ENCODE results near the gene NCAPD3.
A peak's percentile ranks its signal among the peaks of the same experiment; 100 is the strongest.

The NCAPD3 gene

GRCh38 chr11:134153147-134153905, 70.4 kb downstream of the NCAPD3 start:
- Mint-ChIP-seq H3K36me3 (peaks cover 34% of the 10 kb centered on the region), H3K27ac (peak overlapping the region; percentile 56), H3K9me3 (no peaks in the 10 kb centered on the region), H3K4me3 (no peak overlapping the region), H3K27me3 (no peaks in the 10 kb centered on the region), H3K4me1 (peaks cover 3% of the 10 kb centered on the region)
- no peak for DNase-seq (ENCODE audit: low spot score in 2 of 2)
- no peak for ATAC-seq (ENCODE audit: low read depth)

GRCh38 chr11:134152696-134153095, 71.1 kb downstream of the NCAPD3 start:
- H3K36me3 Mint-ChIP-seq, result peaks cover 39% of the 10 kb centered on the region
- H3K9me3 Mint-ChIP-seq, result no peaks in the 10 kb centered on the region
- H3K27me3 Mint-ChIP-seq, result no peaks in the 10 kb centered on the region

GRCh38 chr11:134151083-134151747, 72.6 kb downstream of the NCAPD3 start:
- H3K4me1 Mint-ChIP-seq, result peaks cover 3% of the 10 kb centered on the region
- DNase-seq (ENCODE audit: low spot score in 2 of 2) (no peak), ATAC-seq (ENCODE audit: low read depth) (no peak)
- H3K27me3 Mint-ChIP-seq, result no peaks in the 10 kb centered on the region
- peak overlapping the region; percentile 50 for H3K27ac Mint-ChIP-seq
- H3K4me3 Mint-ChIP-seq, result no peak overlapping the region
- H3K9me3 Mint-ChIP-seq, result no peaks in the 10 kb centered on the region
- peaks cover 33% of the 10 kb centered on the region for H3K36me3 Mint-ChIP-seq

More at GRCh38 chr11:134152696-134153095, 71.1 kb downstream of the NCAPD3 start:
- H3K4me3 Mint-ChIP-seq, result no peak overlapping the region
- no peak for DNase-seq (ENCODE audit: low spot score in 2 of 2)
- no peak for ATAC-seq (ENCODE audit: low read depth)
- peaks cover 3% of the 10 kb centered on the region for H3K4me1 Mint-ChIP-seq
- H3K27ac Mint-ChIP-seq, result no peak overlapping the region

GRCh38 chr11:134150195-134150903, 73.4 kb downstream of the NCAPD3 start:
- Mint-ChIP-seq H3K9me3 (no peaks in the 10 kb centered on the region), H3K4me1 (peaks cover 3% of the 10 kb centered on the region), H3K36me3 (peaks cover 27% of the 10 kb centered on the region), H3K27me3 (no peaks in the 10 kb centered on the region), H3K4me3 (no peak overlapping the region), H3K27ac (no peak overlapping the region)
- ATAC-seq (ENCODE audit: low read depth), result no peak
- DNase-seq (ENCODE audit: low spot score in 2 of 2), result no peak

GRCh38 chr11:134149371-134149770, 74.4 kb downstream of the NCAPD3 start:
- ATAC-seq (ENCODE audit: low read depth) (no peak), DNase-seq (ENCODE audit: low spot score in 2 of 2) (no peak)
- Mint-ChIP-seq H3K27ac (no peak overlapping the region), H3K4me1 (peaks cover 3% of the 10 kb centered on the region), H3K4me3 (no peak overlapping the region), H3K9me3 (no peaks in the 10 kb centered on the region), H3K36me3 (peaks cover 29% of the 10 kb centered on the region), H3K27me3 (no peaks in the 10 kb centered on the region)

GRCh38 chr11:134146598-134146997, 77.2 kb downstream of the NCAPD3 start:
- H3K27ac Mint-ChIP-seq, result no peak overlapping the region
- H3K36me3 Mint-ChIP-seq, result peaks cover 30% of the 10 kb centered on the region
- no peaks in the 10 kb centered on the region for H3K27me3 Mint-ChIP-seq
- no peaks in the 10 kb centered on the region for H3K9me3 Mint-ChIP-seq
- no peak for ATAC-seq (ENCODE audit: low read depth)
- peaks cover 3% of the 10 kb centered on the region for H3K4me1 Mint-ChIP-seq
- no peak for DNase-seq (ENCODE audit: low spot score in 2 of 2)
- H3K4me3 Mint-ChIP-seq, result no peak overlapping the region

GRCh38 chr11:134145715-134146114, 78.1 kb downstream of the NCAPD3 start:
- peaks cover 35% of the 10 kb centered on the region for H3K36me3 Mint-ChIP-seq
- H3K27me3 Mint-ChIP-seq, result peaks cover 3% of the 10 kb centered on the region
- no peak overlapping the region for H3K27ac Mint-ChIP-seq

GRCh38 chr11:134144744-134145143, 79.0 kb downstream of the NCAPD3 start:
- no peak overlapping the region for H3K27ac Mint-ChIP-seq
- DNase-seq (ENCODE audit: low spot score in 2 of 2), result no peak
- H3K36me3 Mint-ChIP-seq, result peaks cover 34% of the 10 kb centered on the region
- H3K4me1 Mint-ChIP-seq, result no peaks in the 10 kb centered on the region
- ATAC-seq (ENCODE audit: low read depth), result no peak
- no peaks in the 10 kb centered on the region for H3K9me3 Mint-ChIP-seq
- no peak overlapping the region for H3K4me3 Mint-ChIP-seq
- H3K27me3 Mint-ChIP-seq, result peaks cover 3% of the 10 kb centered on the region

More at GRCh38 chr11:134145715-134146114, 78.1 kb downstream of the NCAPD3 start:
- ATAC-seq (ENCODE audit: low read depth), result no peak
- DNase-seq (ENCODE audit: low spot score in 2 of 2), result no peak
- Mint-ChIP-seq H3K4me1 (no peaks in the 10 kb centered on the region), H3K4me3 (no peak overlapping the region), H3K9me3 (no peaks in the 10 kb centered on the region)

GRCh38 chr11:134143801-134144200, 80.0 kb downstream of the NCAPD3 start:
- Mint-ChIP-seq H3K36me3 (peaks cover 34% of the 10 kb centered on the region), H3K27me3 (peaks cover 3% of the 10 kb centered on the region), H3K4me1 (peaks cover 2% of the 10 kb centered on the region), H3K4me3 (no peak overlapping the region), H3K27ac (no peak overlapping the region), H3K9me3 (no peaks in the 10 kb centered on the region)
- DNase-seq (ENCODE audit: low spot score in 2 of 2) (no peak), ATAC-seq (ENCODE audit: low read depth) (no peak)

GRCh38 chr11:134142536-134142935, 81.2 kb downstream of the NCAPD3 start:
- Mint-ChIP-seq H3K36me3 (peaks cover 28% of the 10 kb centered on the region), H3K9me3 (no peaks in the 10 kb centered on the region), H3K4me3 (no peak overlapping the region), H3K27me3 (peaks cover 3% of the 10 kb centered on the region), H3K4me1 (peaks cover 2% of the 10 kb centered on the region), H3K27ac (no peak overlapping the region)
- DNase-seq (ENCODE audit: low spot score in 2 of 2), result no peak
- ATAC-seq (ENCODE audit: low read depth), result no peak

- H3K4me3 Mint-ChIP-seq, result no peak overlapping the region
- H3K9me3 Mint-ChIP-seq, result no peaks in the 10 kb centered on the region
- peaks cover 2% of the 10 kb centered on the region for H3K4me1 Mint-ChIP-seq
- H3K27me3 Mint-ChIP-seq, result peaks cover 3% of the 10 kb centered on the region
- ATAC-seq (ENCODE audit: low read depth) (no peak), DNase-seq (ENCODE audit: low spot score in 2 of 2) (no peak)
- H3K36me3 Mint-ChIP-seq, result peaks cover 25% of the 10 kb centered on the region
- no peak overlapping the region for H3K27ac Mint-ChIP-seq
Measured at GRCh38 chr11:134140961-134141490, 82.7 kb downstream of the NCAPD3 start.

GRCh38 chr11:134139873-134140331, 83.9 kb downstream of the NCAPD3 start:
- DNase-seq (ENCODE audit: low spot score in 2 of 2) (peak; percentile 32 to 50), ATAC-seq (ENCODE audit: low read depth) (peak; percentile 64)
- peaks cover 22% of the 10 kb centered on the region for H3K36me3 Mint-ChIP-seq
- no peak overlapping the region for H3K4me3 Mint-ChIP-seq
- no peak overlapping the region for H3K27ac Mint-ChIP-seq
- no peaks in the 10 kb centered on the region for H3K9me3 Mint-ChIP-seq
- peaks cover 3% of the 10 kb centered on the region for H3K27me3 Mint-ChIP-seq
- peaks cover 2% of the 10 kb centered on the region for H3K4me1 Mint-ChIP-seq

- no peak overlapping the region for H3K4me3 Mint-ChIP-seq
- peaks cover 19% of the 10 kb centered on the region for H3K36me3 Mint-ChIP-seq
- ATAC-seq (ENCODE audit: low read depth) (no peak), DNase-seq (ENCODE audit: low spot score in 2 of 2) (no peak)
- H3K27me3 Mint-ChIP-seq, result peaks cover 3% of the 10 kb centered on the region
- peaks cover 2% of the 10 kb centered on the region for H3K4me1 Mint-ChIP-seq
- H3K9me3 Mint-ChIP-seq, result no peaks in the 10 kb centered on the region
- H3K27ac Mint-ChIP-seq, result no peak overlapping the region
Measured at GRCh38 chr11:134139303-134139872, 84.4 kb downstream of the NCAPD3 start.

Measured in memory B cell (primary cell).